Activated CD8-positive, alpha-beta memory T cell treated with anti-CD3 and anti-CD28 coated beads, Interleukin-2, amount 50 U/mL, for 48 hours (primary cell): ENCODE results near the gene TSPAN31.
A peak's percentile ranks its signal among the peaks of the same experiment; 100 is the strongest.
"Not testable (repeated sequence)": the region's sequence is repeated elsewhere in the genome, so short reads cannot be mapped to it uniquely, and the experiment has no call there.

Source experiments
- DNase-seq: peaks from one replicate; pipeline ENCODE4 v3.0.0-alpha.2; 2020

The TSPAN31 gene

GRCh38 chr12:57769594-57769993 is 24.8 kb downstream of the TSPAN31 start:
- no peak for DNase-seq

DNA sequence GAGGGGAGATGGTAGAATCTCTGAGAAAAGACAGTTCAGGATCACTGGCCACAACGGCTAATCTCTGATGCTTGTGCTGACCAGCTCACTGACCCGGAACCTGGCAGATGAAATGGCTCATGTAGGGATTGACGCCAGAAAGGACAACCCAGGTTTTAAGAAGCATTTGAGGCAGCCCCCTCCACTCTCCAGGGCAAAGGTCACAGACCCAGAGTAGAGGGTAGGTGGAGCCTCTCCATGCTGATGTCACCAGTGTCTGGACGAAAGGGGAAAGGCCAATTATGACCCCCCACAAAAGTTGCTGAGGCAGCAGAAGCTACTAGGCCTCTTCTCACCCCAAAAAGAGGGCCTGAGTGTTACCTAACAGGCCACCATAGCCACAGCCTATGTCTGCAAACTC is 25.9 kb downstream of the TSPAN31 start:
- DNase-seq, result no peak

DNA sequence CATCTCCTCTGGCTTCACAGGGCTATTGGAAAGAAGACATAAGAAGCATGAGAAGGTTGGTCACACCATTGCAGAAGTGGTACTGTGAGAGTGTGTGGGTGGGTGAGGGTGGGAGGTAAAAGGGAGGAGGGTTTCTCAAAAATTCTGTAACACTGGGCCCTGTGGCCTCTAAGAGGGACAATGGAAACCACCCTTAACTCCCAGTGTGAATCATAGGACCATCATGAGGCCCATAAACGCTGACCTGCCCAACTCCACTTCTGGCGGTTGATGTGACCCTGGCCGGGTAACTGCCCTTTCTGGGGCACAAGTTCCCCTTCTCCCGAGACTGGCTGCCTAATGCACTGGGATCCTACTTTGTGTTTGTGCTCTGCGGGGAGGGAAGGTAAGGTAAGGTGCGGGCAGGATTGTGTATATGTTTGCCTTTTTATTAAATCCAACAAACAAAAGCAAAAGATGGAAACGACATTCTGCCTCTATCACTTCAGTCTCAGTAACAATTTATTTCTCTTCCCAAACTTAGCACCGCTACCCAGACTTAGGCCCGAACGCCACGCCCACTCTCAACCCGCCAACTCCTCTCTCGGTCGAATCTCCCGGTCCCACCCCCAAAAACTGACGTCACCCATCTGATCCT is 26.5 kb downstream of the TSPAN31 start:
- DNase-seq, result peak; percentile 91

DNA sequence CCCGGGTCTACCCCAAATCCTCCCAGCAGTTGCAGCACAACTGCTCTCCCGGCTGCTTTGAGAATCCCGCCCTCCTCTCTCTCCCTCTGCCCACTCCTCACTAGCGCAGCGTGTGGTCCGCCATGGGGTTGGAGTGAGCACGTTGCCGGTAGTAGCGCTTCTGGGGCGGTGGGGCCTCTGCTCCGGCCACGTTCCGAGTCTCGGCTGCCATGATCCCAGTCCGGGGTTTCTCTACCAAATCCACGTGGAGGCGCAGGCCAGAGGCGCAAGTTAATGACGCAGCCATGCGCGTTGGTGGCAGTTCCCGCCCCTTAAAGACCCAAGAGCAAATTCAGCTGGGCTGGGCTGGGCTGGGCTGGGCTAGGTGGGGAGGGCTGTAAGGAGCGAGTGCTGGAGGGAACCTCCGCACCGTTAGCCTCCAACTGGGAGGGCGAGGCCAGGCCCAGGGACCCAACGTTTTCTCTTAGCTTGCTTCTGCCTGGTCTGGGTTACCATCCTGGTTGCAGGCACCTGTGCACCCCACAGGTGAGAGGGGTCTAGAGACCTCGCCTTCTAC is 27.1 kb downstream of the TSPAN31 start, which contains the start of gene METTL1:
Gene METTL1, minus strand, starts transcription at position 233 of the 556 bp plus-strand sequence. Its CDS starts 22 bp downstream, at position 211.
- peak; percentile 95 for DNase-seq

- DNase-seq, result no peak
These were observed 27.8 kb downstream of the TSPAN31 start, which contains the start of gene EEF1AKMT3 for GRCh38 chr12:57772429-57773322. EEF1AKMT3 (plus strand) TSS chr12:57772614; CDS start chr12:57772725, 111 bp downstream.

- DNase-seq, result not testable (repeated sequence)
These were observed 29.8 kb downstream of the TSPAN31 start for GRCh38 chr12:57774634-57775033.

DNA sequence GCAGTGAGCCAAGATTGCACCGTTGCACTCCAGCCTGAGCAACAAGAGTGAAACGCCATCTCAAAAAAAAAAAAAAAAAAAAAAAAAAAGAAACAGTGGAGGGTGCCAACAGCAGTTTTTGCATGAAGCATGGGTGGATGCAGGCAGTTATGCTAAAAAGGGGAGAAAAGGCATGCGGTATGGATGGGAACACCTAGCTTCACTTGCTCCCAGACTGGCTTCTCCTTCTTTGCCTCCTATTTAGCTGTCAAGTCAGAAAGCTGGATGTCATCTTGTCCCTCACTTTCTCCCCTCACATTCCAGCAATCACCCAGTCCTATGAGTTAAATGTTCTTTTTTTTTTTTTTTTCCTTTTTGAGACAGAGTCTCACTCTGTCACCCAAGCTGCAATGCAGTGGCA is 30.2 kb downstream of the TSPAN31 start:
- no peak for DNase-seq

DNA sequence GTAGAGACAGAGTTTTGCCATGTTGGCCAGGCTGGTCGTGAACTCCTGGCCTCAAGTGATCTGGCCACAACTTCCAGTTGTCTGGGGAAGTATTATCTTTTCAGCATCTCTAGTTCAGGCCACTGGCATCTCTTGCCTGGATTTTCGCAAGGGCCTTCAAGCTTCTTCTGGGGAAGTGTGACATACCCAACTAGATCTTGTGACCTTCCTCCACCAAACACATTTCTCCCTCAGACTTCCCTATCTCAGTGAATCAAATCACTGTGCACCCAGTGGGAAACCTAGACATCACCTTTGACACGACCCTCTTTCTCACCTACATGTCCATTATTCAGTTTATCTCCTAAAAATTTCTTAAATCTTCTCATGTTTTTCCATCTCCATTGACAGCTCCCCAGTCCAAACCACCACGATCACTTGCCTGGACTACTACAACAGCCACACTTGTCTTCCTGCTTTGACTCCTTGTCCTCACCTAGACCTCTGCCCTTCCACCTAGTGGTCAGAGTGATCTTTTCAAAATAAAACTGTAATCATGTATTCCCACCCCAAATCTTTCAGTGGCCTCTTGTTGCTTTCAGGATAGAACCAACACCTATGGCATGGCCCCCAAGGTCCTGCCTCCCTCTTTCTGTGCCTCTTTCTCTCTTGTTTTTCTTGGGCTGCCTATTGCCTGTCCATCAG is 30.9 kb downstream of the TSPAN31 start:
- DNase-seq, result no peak

DNA sequence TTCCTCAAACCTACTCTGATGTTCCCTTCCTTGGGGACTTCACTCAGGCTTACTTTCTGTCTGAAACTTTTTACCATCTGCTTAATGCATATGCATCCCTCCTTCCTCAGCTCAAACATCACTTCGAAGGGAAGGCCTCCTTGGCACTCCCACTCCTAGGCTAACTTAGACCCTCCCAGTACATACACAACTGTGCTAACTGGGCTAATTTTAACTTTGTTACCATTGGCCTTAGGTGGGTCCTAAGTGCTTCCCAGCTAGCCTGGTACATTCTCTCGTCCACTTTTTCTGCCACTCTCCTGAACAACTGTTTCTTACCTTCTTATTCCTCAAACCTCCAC is 31.4 kb downstream of the TSPAN31 start:
- DNase-seq, result no peak

DNA sequence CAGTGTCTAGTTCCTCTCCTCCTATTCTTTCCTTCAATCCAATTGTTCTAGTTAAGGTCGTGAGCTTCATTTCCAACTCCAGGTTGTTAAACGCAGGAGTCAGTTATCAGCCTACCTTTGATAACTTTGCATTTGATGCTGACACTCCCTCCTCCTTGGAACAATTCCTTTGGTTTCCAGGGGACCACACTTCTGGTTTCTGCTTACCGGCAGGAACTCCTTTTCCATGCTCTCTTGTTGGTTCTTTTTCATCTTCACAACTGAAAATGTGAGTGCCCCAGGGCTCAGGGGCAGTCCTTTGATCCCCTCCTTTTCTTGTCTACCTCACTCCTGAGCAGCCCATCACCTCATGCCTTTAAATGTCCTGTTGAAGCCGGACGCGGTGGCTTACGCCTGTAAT is 32.5 kb downstream of the TSPAN31 start:
- no peak for DNase-seq

DNA sequence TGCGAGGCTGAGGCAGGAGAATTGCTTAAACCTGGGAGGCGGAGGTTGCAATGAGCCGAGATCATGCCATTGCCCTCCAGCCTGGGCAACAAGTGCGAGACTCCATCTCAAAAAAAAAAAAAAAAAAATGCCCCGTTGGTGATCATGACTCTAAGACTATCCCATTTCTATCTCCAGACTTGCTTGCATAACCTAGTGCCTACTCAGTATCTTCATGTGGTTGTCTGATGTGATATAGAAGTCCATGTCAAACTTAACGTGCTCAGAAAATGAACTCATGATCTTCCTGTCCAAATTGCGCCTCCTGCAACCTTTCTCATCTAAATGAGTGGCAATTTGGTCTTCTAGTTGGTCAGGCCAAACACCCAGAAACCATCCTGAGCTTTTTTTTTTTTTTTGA is 33.1 kb downstream of the TSPAN31 start:
- DNase-seq, result no peak

- no peak for DNase-seq
These were observed 34.9 kb downstream of the TSPAN31 start for GRCh38 chr12:57779736-57780135.

GRCh38 chr12:57780284-57780897 is 35.6 kb downstream of the TSPAN31 start:
- no peak for DNase-seq

DNA sequence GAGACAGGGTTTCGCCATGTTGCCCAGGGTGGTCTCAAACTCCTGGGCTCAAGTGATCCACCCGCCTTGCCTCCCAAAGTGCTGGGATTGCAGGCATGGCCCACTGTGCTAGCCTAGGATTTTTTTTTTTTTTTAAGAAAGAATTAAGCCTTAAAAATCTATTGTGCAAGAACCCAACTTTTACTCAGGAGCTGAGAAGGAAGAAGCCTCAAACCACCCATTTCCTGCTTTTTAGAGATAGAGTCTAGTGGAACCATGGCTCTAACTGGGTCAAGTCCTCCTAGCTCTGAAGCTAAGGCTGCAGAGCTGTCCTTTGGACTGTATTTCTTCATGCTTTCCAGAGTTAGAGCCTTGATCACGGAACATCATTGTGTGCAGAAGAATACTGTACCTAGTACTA is 36.4 kb downstream of the TSPAN31 start:
- DNase-seq, result no peak

DNA sequence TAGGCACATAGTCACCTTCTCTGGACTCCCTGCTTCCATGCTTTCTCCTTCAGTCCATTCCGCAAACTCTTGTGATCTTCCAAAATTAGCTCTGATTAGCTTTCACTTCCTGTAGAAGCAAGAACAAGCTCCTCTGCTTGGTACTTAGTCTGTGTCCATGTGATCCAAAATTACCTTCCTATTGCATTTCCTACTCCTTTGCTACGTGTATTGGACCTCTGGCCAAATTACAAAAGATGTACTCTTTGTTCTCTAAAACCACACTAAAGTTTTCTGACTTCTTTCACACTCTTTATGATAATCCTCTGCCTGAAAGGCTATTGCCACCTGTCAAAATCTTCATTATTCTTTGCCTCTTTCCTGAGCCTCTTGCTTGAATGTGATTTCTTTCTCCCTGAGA is 37.0 kb downstream of the TSPAN31 start:
- no peak for DNase-seq

- DNase-seq, result no peak
These were observed 37.4 kb downstream of the TSPAN31 start for GRCh38 chr12:57782243-57782607.

DNA sequence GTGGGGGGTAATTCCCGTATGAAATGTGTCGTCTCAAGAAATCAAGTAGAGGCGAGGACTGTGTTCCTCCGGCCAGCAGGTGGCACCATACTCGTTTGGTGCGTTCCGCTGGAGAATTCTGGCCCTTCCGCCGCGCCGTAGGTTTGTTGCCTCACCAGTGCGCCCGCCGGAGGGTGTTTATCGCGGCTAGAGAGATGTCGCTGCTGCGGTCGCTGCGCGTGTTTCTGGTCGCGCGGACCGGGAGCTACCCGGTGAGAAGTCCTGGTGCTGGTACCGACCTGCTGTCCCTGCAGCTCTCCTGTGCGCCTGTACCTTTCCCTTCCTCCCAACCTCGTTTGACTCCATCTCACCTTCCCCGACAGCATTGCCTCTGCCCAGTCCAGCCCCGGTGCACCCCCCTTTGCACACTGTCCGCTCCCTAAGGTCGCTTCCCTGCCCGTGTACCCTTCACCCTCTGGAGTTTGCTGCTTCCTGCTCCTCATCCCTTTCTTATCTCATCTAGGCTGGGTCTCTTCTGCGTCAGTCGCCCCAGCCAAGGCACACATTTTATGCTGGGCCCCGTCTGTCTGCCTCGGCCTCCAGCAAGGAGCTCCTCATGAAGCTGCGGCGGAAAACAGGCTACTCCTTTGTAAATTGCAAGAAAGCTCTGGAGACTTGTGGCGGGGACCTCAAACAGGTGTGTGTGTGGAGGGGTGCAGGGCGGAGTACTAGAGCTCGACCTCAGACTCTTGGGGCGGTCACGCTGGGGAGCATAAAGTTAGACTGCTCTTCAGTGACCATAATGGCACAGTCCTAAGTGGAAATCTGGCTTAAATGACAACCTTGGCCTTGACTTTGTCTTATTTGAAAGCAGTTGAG is 38.0 kb downstream of the TSPAN31 start, which contains the start of gene TSFM:
Gene TSFM, plus strand, starts transcription at position 180 of the 858 bp plus-strand sequence. Its CDS starts 15 bp downstream, at position 195.
- peak; percentile 99 for DNase-seq

DNA sequence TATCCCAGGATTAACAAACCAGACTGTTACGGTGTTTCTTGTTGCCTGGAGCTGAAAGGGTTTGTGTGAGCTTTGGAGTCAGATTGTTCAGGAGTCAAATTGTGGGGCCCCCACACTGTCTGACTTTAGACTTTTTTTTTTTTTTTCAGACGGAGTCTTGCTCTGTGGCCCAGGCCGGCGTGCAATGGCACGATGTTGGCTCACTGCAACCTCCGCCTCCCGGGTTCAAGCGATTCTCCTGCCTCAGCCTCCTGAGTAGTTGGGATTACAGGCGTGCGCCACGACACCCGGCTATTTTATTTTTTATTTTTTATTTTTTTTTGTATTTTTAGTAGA is 38.6 kb downstream of the TSPAN31 start:
- DNase-seq, result no peak

- DNase-seq, result no peak
These were observed 39.0 kb downstream of the TSPAN31 start for GRCh38 chr12:57783861-57784260.

GRCh38 chr12:57793920-57794319 is 49.1 kb downstream of the TSPAN31 start:
- no peak for DNase-seq

DNA sequence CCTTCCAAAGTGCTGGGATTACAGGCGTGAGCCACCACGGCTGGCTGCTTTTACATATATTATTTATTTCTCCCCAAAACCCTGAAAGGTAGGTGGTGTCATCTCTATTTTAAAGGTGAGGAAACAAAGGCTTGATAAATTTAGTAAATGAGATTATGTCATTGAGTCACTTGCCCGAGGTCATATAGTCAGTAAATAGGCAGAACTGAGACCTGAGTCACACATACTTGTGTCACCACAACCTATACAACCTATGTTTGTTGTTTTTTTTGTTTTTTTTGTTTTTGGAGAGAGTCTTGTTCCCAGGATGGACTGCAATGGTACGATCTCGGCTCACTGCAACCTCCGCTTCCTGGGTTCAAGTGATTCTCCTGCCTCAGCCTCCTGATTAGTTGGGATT is 50.5 kb downstream of the TSPAN31 start:
- DNase-seq, result no peak

DNA sequence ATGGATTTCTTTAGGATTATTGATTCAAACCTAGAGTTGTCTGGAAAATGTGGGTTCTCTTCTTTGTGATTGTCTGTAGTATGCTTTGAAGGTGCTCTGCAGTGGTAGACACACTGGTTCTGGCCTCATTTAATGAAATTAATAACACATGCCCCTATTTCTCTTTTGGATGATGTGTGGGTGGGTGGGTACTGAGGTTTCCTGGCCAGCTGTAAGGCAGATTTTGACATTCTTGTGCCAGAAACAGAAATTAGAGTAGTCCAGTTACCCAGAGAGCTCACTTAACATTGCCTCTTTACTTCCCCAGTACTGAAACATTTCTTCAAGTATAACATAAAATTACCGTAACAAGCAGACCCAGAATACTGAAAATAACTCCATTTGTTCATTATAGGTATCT is 52.2 kb downstream of the TSPAN31 start:
- no peak for DNase-seq
